ENCODE results near the gene PRXL2C. TPM values are rescaled to one million over a fixed set of nuclear protein-coding genes. Genes with fewer than 3 reads are reported as not detected.

The PRXL2C gene
- total and polyA plus RNA-seq, 2 experiments from 2014 or later: 13.7 to 23.6 TPM

- Histone ChIP-seq H3K36me3 (ENCODE audit: low read depth) (no peaks in the 10 kb centered on the region), H4K20me1 (ENCODE audit: insufficient read depth) (peaks cover 4% of the 10 kb centered on the region; the same call in 1 of the 2 replicates), H3K4me1 (ENCODE audit: insufficient read depth) (peaks cover 6% of the 10 kb centered on the region; the same call in 1 of the 2 replicates), H3K9me3 (ENCODE audit: low read depth) (no peaks in the 10 kb centered on the region), H2AFZ (no peak overlapping the region), H3K9me2 (ENCODE audit: insufficient read depth) (no peaks in the 10 kb centered on the region), H3K27me3 (replicated peaks; ENCODE audit: insufficient read depth) (no peaks in the 10 kb centered on the region), H3K27ac (no peak overlapping the region), H3K9ac (no peak overlapping the region), H3K79me2 (ENCODE audit: insufficient read depth) (peaks cover 77% of the 10 kb centered on the region), H3F3A (ENCODE audit: insufficient read depth) (no peaks in the 10 kb centered on the region), H3K4me2 (ENCODE audit: unreplicated experiment) (no peak overlapping the region), H3K4me3 (no peak overlapping the region)
- 85 to 87% methylated on average over 5 of the region's 5 CpGs for WGBS, 2 experiments (ENCODE audit: low coverage in 1 of 2, low lambda C conversion rate in 2 of 2, missing lambda C conversion rate in 2 of 2)
- in situ Hi-C loops (cut with MboI): no loop called here
- TF ChIP-seq EZH2phosphoT487 (IDR thresholded peaks at IDR 0.05; ENCODE audit: insufficient read depth, low read depth): no peak
- no peak for TF ChIP-seq EZH2 (IDR thresholded peaks at IDR 0.05; ENCODE audit: insufficient read depth, poor library complexity, severe bottlenecking)
- DNase-seq: no peak
These were observed 58.5 kb downstream of the PRXL2C start for GRCh38 chr9:96596601-96597111.

Other genes starting within 250 kb of the PRXL2C start
- gene ZNF367, start 236.9 kb downstream of the PRXL2C start, total RNA-seq (2014; rRNA removed; shearing (Covaris generic)): 7.3 and 9.3 TPM in 2 replicates
- 2.1 and 2.8 TPM in 2 replicates for gene ZNF367, start 236.9 kb downstream of the PRXL2C start, polyA plus RNA-seq (2016; fragmentation: Nextera tagmentation; extraction: Ambion mirVana)
- gene HABP4, start 205.1 kb downstream of the PRXL2C start, total RNA-seq (2014; rRNA removed; shearing (Covaris generic)): 10.4 and 13.2 TPM in 2 replicates
- 15.7 and 17.2 TPM in 2 replicates for gene HABP4, start 205.1 kb downstream of the PRXL2C start, polyA plus RNA-seq (2016; fragmentation: Nextera tagmentation; extraction: Ambion mirVana)
- 17.2 and 20.9 TPM in 2 replicates for gene CDC14B, start 35.5 kb downstream of the PRXL2C start, total RNA-seq (2014; rRNA removed; shearing (Covaris generic))
- 7.6 and 8.1 TPM in 2 replicates for gene CDC14B, start 35.5 kb downstream of the PRXL2C start, polyA plus RNA-seq (2016; fragmentation: Nextera tagmentation; extraction: Ambion mirVana)
- 6.5 and 9.5 TPM in 2 replicates for gene ZNF510, start 122.8 kb upstream of the PRXL2C start, total RNA-seq (2014; rRNA removed; shearing (Covaris generic))
- gene ZNF510, start 122.8 kb upstream of the PRXL2C start, polyA plus RNA-seq (2016; fragmentation: Nextera tagmentation; extraction: Ambion mirVana): 2.1 and 3.4 TPM in 2 replicates
- 2.9 and 4.8 TPM in 2 replicates for gene ZNF782, start 199.2 kb upstream of the PRXL2C start, total RNA-seq (2014; rRNA removed; shearing (Covaris generic))
- gene ZNF782, start 199.2 kb upstream of the PRXL2C start, polyA plus RNA-seq (2016; fragmentation: Nextera tagmentation; extraction: Ambion mirVana): 0.85 TPM in 2 replicates

Data from GM23248 (cell line).